H1 (cell line): ENCODE measurements around the gene PLXNB2. TPM values are rescaled to one million over a fixed set of nuclear protein-coding genes. Genes with fewer than 3 reads are reported as not detected.

ENCODE experiments used
- CTCF ChIA-PET: fragments of 300-600 bp; sonication (Branson Sonifier 250); formaldehyde crosslinking; loops from one replicate; lab custom pipeline; 2021; ENCODE audit not compliant: partially characterized antibody; lab: Charles Lee
- POLR2A ChIA-PET: fragments of 300-600 bp; sonication (Branson Sonifier 250); formaldehyde crosslinking; loops from one replicate; lab custom pipeline; 2021; ENCODE audit warnings: inconsistent platforms; ENCODE audit not compliant: partially characterized antibody; lab: Charles Lee
- DNase-seq, 2 experiments: peaks; one replicate each; pipeline versions ENCODE4 v3.0.0 to v3.0.0-alpha.2; 2010 to 2022; ENCODE audit warnings: low spot score in 2 of 2, low read depth in 1 of 2, mixed read lengths in 1 of 2
- FAIRE-seq: peaks from 2 replicates; lab custom pipeline; 2011; peaks lifted over from hg19 to GRCh38; lab: Jason Lieb, UNC
- H2AFZ ChIP-seq: 2 replicates; pipeline ENCODE4 v1.8.1; 2012; ENCODE audit warnings: low read length, inconsistent platforms
- H2AK5ac ChIP-seq: 2 replicates; pipeline ENCODE4 v1.6.1; 2013; ENCODE audit warnings: low read depth, low read length
- H2BK120ac ChIP-seq: replicated peaks from 2 replicates; pipeline ENCODE3; 2013; ENCODE audit warnings: low read depth, low read length, inconsistent platforms
- H2BK12ac ChIP-seq: 2 replicates; pipeline ENCODE4 v1.6.1; 2013; ENCODE audit warnings: low read depth, low read length
- H2BK15ac ChIP-seq: 2 replicates; pipeline ENCODE4 v1.6.1; 2013; ENCODE audit warnings: low read length
- H2BK20ac ChIP-seq: 2 replicates; pipeline ENCODE4 v1.6.1; 2013; ENCODE audit warnings: low read length
- H2BK5ac ChIP-seq: 2 replicates; pipeline ENCODE4 v1.6.1; 2013; ENCODE audit warnings: low read depth, low read length
- H3K14ac ChIP-seq: 2 replicates; pipeline ENCODE4 v1.6.1; 2013; ENCODE audit warnings: inconsistent platforms; ENCODE audit not compliant: insufficient read length
- H3K18ac ChIP-seq: 2 replicates; pipeline ENCODE4 v1.6.1; 2013; ENCODE audit warnings: low read length; ENCODE audit errors: extremely low read depth
- H3K23ac ChIP-seq: 2 replicates; pipeline ENCODE4 v1.6.1; 2013; ENCODE audit warnings: inconsistent platforms; ENCODE audit not compliant: insufficient read length
- H3K23me2 ChIP-seq: 2 replicates; pipeline ENCODE4 v1.6.1; 2013; ENCODE audit warnings: low read depth, low read length
- H3K27ac ChIP-seq: 2 replicates; pipeline ENCODE4 v1.6.1; 2011; ENCODE audit warnings: low read depth, low read length, inconsistent platforms
- H3K27me3 ChIP-seq, 4 experiments: replicated peaks in 1 of 4; 1 replicate in 1 of 4; 2 replicates in 3 of 4; pipeline versions ENCODE4 v1.6.1 to v1.8.1; 2011 to 2013; ENCODE audit warnings: low read length in 3 of 4, mild to moderate bottlenecking in 3 of 4, inconsistent platforms in 2 of 4, mixed read lengths in 2 of 4, moderate library complexity in 1 of 4; ENCODE audit not compliant: control insufficient read depth in 3 of 4, insufficient read depth in 3 of 4; ENCODE audit errors: extremely low read depth in 1 of 4
- H3K36me3 ChIP-seq, 4 experiments: 2 replicates each; pipeline versions ENCODE4 v1.6.1 to v1.8.1; 2011 to 2013; ENCODE audit warnings: mild to moderate bottlenecking in 4 of 4, low read length in 3 of 4, moderate library complexity in 2 of 4, control low read depth in 1 of 4, inconsistent platforms in 1 of 4; ENCODE audit not compliant: insufficient read depth in 4 of 4, control insufficient read depth in 2 of 4
- H3K4ac ChIP-seq: replicated peaks from 2 replicates; pipeline ENCODE3; 2013; ENCODE audit warnings: low read length, low read depth, mixed read lengths, inconsistent platforms; ENCODE audit not compliant: insufficient read length
- H3K4me1 ChIP-seq, 4 experiments: replicated peaks in 1 of 4; 1 replicate in 1 of 4; 2 replicates in 3 of 4; pipeline versions ENCODE4 v1.6.1 to v1.8.1; 2011 to 2013; ENCODE audit warnings: low read length in 3 of 4, inconsistent platforms in 2 of 4, mixed read lengths in 1 of 4; ENCODE audit not compliant: insufficient read depth in 4 of 4, control insufficient read depth in 3 of 4
- H3K4me2 ChIP-seq, 2 experiments: 2 replicates each; pipeline versions ENCODE4 v1.6.1 to v1.8.1; 2011 to 2013; ENCODE audit warnings: low read depth in 2 of 2, low read length in 2 of 2, control low read depth in 1 of 2, inconsistent platforms in 1 of 2, mild to moderate bottlenecking in 1 of 2; ENCODE audit not compliant: insufficient read depth in 1 of 2
- H3K4me3 ChIP-seq, 4 experiments: fragments of 200-600, 300-600 bp in 1 of 4; sonication (generic), shearing (Covaris generic), sonication (Bioruptor Twin) in 1 of 4; 2 replicates each; pipeline versions ENCODE4 v1.5.1 to v1.8.1; 2011 to 2016; ENCODE audit warnings: low read length in 4 of 4, low read depth in 3 of 4, control low read depth in 2 of 4, inconsistent platforms in 2 of 4, mild to moderate bottlenecking in 2 of 4, mixed read lengths in 1 of 4, moderate library complexity in 1 of 4; ENCODE audit not compliant: insufficient read depth in 2 of 4; ENCODE audit errors: extremely low read depth in 1 of 4
- H3K56ac ChIP-seq: replicated peaks from 2 replicates; pipeline ENCODE3; 2013; ENCODE audit warnings: low read depth, mild to moderate bottlenecking, mixed read lengths, low read length, inconsistent platforms; ENCODE audit not compliant: insufficient read length
- H3K79me1 ChIP-seq: 2 replicates; pipeline ENCODE4 v1.6.1; 2013; ENCODE audit warnings: low read depth, low read length, control low read depth
- H3K79me2 ChIP-seq, 2 experiments: 2 replicates each; pipeline versions ENCODE4 v1.6.1 to v1.8.1; 2012 to 2013; ENCODE audit warnings: low read length in 2 of 2, mild to moderate bottlenecking in 2 of 2, inconsistent platforms in 1 of 2; ENCODE audit not compliant: insufficient read depth in 2 of 2, control insufficient read depth in 1 of 2
- H3K9ac ChIP-seq, 4 experiments: replicated peaks in 1 of 4; 1 replicate in 1 of 4; 2 replicates in 3 of 4; pipeline versions ENCODE4 v1.6.1 to v1.8.1; 2011 to 2013; ENCODE audit warnings: low read depth in 3 of 4, low read length in 3 of 4, control low read depth in 2 of 4, mild to moderate bottlenecking in 2 of 4, moderate library complexity in 2 of 4, inconsistent platforms in 1 of 4; ENCODE audit errors: extremely low read depth in 1 of 4
- H3K9me3 ChIP-seq, 2 experiments: 2 replicates each; pipeline versions ENCODE4 v1.6.1 to v1.8.1; 2012 to 2013; ENCODE audit warnings: mild to moderate bottlenecking in 2 of 2, moderate library complexity in 2 of 2, control low read depth in 1 of 2, inconsistent platforms in 1 of 2, low read depth in 1 of 2, low read length in 1 of 2, mixed read lengths in 1 of 2; ENCODE audit not compliant: insufficient read depth in 2 of 2
- H4K20me1 ChIP-seq, 2 experiments: replicated peaks in 1 of 2; 2 replicates each; pipeline versions ENCODE3 to v1.8.1; 2011 to 2013; ENCODE audit warnings: inconsistent platforms in 2 of 2, low read length in 2 of 2, mild to moderate bottlenecking in 1 of 2; ENCODE audit not compliant: insufficient read depth in 2 of 2, control insufficient read depth in 1 of 2
- H4K5ac ChIP-seq: 2 replicates; pipeline ENCODE4 v1.6.1; 2013; ENCODE audit warnings: low read length, low read depth, mixed read lengths, inconsistent platforms; ENCODE audit not compliant: insufficient read length
- H4K8ac ChIP-seq: 2 replicates; pipeline ENCODE4 v1.8.0; 2013; ENCODE audit warnings: mild to moderate bottlenecking, moderate library complexity, low read length, inconsistent platforms; ENCODE audit not compliant: insufficient read depth; ENCODE audit errors: extremely low read depth
- H4K91ac ChIP-seq: replicated peaks from 2 replicates; pipeline ENCODE3; 2013; ENCODE audit warnings: low read length, mixed read lengths, inconsistent platforms; ENCODE audit not compliant: insufficient read length
- BACH1 ChIP-seq: IDR thresholded peaks from 2 replicates; pipeline ENCODE4 v1.6.1; 2012; ENCODE audit warnings: low read length, improper control_type of control experiment
- CBX8 ChIP-seq: fragments of 300-800, 300-1000 bp; sonication (generic); IDR thresholded peaks from 2 replicates; pipeline ENCODE4 v1.7.1; 2016; ENCODE audit warnings: low read depth, low read length, borderline replicate concordance
- EGR1 ChIP-seq: IDR thresholded peaks from 2 replicates; pipeline ENCODE4 v1.6.1; 2011; ENCODE audit warnings: low read depth, low read length, borderline replicate concordance
- POLR2AphosphoS5 ChIP-seq: IDR thresholded peaks from 2 replicates; pipeline ENCODE4 v1.6.1; 2011; ENCODE audit warnings: low read depth, low read length
- RAD21 ChIP-seq, 2 experiments: IDR thresholded peaks in 1 of 2; conservative IDR thresholded peaks in 1 of 2; 2 replicates each; pipeline ENCODE4 v1.6.1; 2011; ENCODE audit warnings: low read depth in 2 of 2, low read length in 2 of 2, improper control_type of control experiment in 1 of 2, inconsistent platforms in 1 of 2, mild to moderate bottlenecking in 1 of 2, moderate library complexity in 1 of 2
- SIRT6 ChIP-seq: IDR thresholded peaks from one replicate; pipeline ENCODE4 v1.7.1; 2012; ENCODE audit warnings: low read length, inconsistent platforms
- SP2 ChIP-seq: IDR thresholded peaks from 2 replicates; pipeline ENCODE4 v1.6.1; 2012; ENCODE audit warnings: mild to moderate bottlenecking, low read length, inconsistent platforms
- SUZ12 ChIP-seq: fragments of 200-600 bp; sonication (generic); IDR thresholded peaks from 2 replicates; pipeline ENCODE4 v1.6.1; 2012; ENCODE audit warnings: mild to moderate bottlenecking, inconsistent platforms, low read length, moderate library complexity, mixed read lengths
- TCF12 ChIP-seq: IDR thresholded peaks from 2 replicates; pipeline ENCODE4 v1.6.1; 2011; ENCODE audit warnings: low read depth, mild to moderate bottlenecking, low read length
- USF2 ChIP-seq: IDR thresholded peaks from 2 replicates; pipeline ENCODE4 v1.6.1; 2011; ENCODE audit warnings: low read length, improper control_type of control experiment
- ZNF274 ChIP-seq: IDR thresholded peaks from 2 replicates; pipeline ENCODE4 v1.7.0; 2012; ENCODE audit warnings: low read length, borderline replicate concordance; ENCODE audit errors: extremely low read depth
- WGBS, 2 experiments: shearing (Covaris generic) in 1 of 2; methylation state at CpG; one replicate each; pipeline versions ENCODE4 v1.1.6 to v1.1.7; 2013 to 2015; ENCODE audit warnings: low lambda C conversion rate in 2 of 2, mixed read lengths in 2 of 2, inconsistent platforms in 1 of 2, low coverage in 1 of 2, missing lambda C conversion rate in 1 of 2; ENCODE audit not compliant: insufficient replicate concordance in 2 of 2, insufficient coverage in 1 of 2, insufficient read length in 1 of 2; ENCODE audit errors: extremely low coverage in 1 of 2, missing lambda C conversion rate in 1 of 2; 5-methylcytosine and 5-hydroxymethylcytosine counted together
- polyA plus RNA-seq, 7 experiments: library from polyadenylated mRNA; depleted of rRNA in 3 of 7; stranded (reverse) in 5 of 7; unstranded in 2 of 7; fragments of >200 nt in 5 of 7; fragments of 200-250 nt in 2 of 7; gene quantifications; 1 replicate in 5 of 7; 2 replicates in 1 of 7; 4 replicates in 1 of 7; pipeline versions ENCODE4 v1.2.1 to v1.2.3, GENCODE V29; 2011 to 2013; ENCODE audit warnings: missing spikeins in 2 of 7, mixed read lengths in 2 of 7
- total RNA-seq: library from RNA; stranded (reverse); fragmentation: NEBNext Ultra II Directional; extraction: Animal tissue kit (Norgen Biotek cat#: 25700); gene quantifications from 2 replicates; pipeline ENCODE4 v1.2.1, GENCODE V29; 2021

The PLXNB2 gene
- total and polyA plus RNA-seq, 2 of the 8 experiments (the other 6 are each of a cell fraction or from before 2014, with no cell fraction given) = 58.3 to 92.8 TPM

GRCh38 chr22:50320671-50321325, 13.4 kb upstream of the PLXNB2 start:
- Histone ChIP-seq H3K79me1 (no peaks in the 10 kb centered on the region), H3K56ac (no peak overlapping the region), H2BK20ac (no peak overlapping the region), H3K9ac (no peak overlapping the region), H4K20me1 (no peaks in the 10 kb centered on the region), H3K27me3 (peaks cover 0 to 3% (median 2%) of the 10 kb centered on the region in 4 experiments; a peak in 5 of 7 replicates), H2BK15ac (no peak overlapping the region), H4K5ac (no peak overlapping the region), H2BK5ac (no peak overlapping the region), H3K4me2 (no peak overlapping the region), H2AK5ac (no peak overlapping the region), H3K4ac (no peak overlapping the region), H3K79me2 (no peaks in the 10 kb centered on the region), H3K4me1 (no peaks in the 10 kb centered on the region; a peak in 1 of 7 replicates), H4K91ac (no peak overlapping the region), H3K23ac (no peak overlapping the region), H3K36me3 (no peaks in the 10 kb centered on the region), H4K8ac (no peak overlapping the region), H3K23me2 (no peaks in the 10 kb centered on the region), H3K18ac (no peak overlapping the region), H3K27ac (no peak overlapping the region), H2AFZ (no peak overlapping the region)
- ChIA-PET POLR2A (interaction anchor here (1.1 to 1.9 kb wide), 5 partner anchors 12 to 59 kb away, joined by 3 to 6 read pairs (median 3); partner anchors contain the start of gene MAPK12), CTCF (interaction anchor here (0.6 to 2.3 kb wide), 6 partner anchors 12 to 152 kb away, joined by 3 to 10 read pairs (median 4); no protein-coding TSS in a partner anchor)
- no peak for DNase-seq
- 81% methylated on average over 10 of the region's 10 CpGs; no CpG with 5 or more reads in 1 of the 2 experiments for WGBS, 2 experiments
- no peak for FAIRE-seq
- TF ChIP-seq RAD21 (IDR thresholded peaks at IDR 0.05 in 1 of 2, conservative IDR thresholded peaks at IDR 0.05 in 1 of 2; ENCODE audit: low read depth in 2 of 2, low read length in 2 of 2) (no peak), CBX8 (no peak), EGR1 (no peak), USF2 (no peak), SIRT6 (no peak), SUZ12 (no peak), TCF12 (no peak), SP2 (no peak), ZNF274 (no peak), POLR2AphosphoS5 (no peak), BACH1 (no peak)
- TF ChIP-seq, all 59 proteins: peak for 0
- Histone ChIP-seq H2BK12ac (no peak overlapping the region), H3K9me3 (no peaks in the 10 kb centered on the region), H3K4me3 (no peak overlapping the region), H2BK120ac (no peak overlapping the region), H3K14ac (no peak overlapping the region)
